Fibroblast of skin of scalp (primary cell): ENCODE data around the gene MMP23B.
A peak's percentile ranks its signal among the peaks of the same experiment; 100 is the strongest.
"Not testable (repeated sequence)": the region's sequence is repeated elsewhere in the genome, so short reads cannot be mapped to it uniquely, and the experiment has no call there.

Experiments used
- DNase-seq: peaks from one replicate; pipeline ENCODE4 v3.0.0-alpha.2; 2013

The MMP23B gene

GRCh38 chr1:1621173-1622009, 10.6 kb upstream of the MMP23B start:
- no peak for DNase-seq

- DNase-seq: no peak
These were observed 9.8 kb upstream of the MMP23B start for GRCh38 chr1:1622010-1622787.

- DNase-seq: no peak
These were observed 9.2 kb upstream of the MMP23B start for GRCh38 chr1:1622788-1623094.

GRCh38 chr1:1623181-1623630, 8.8 kb upstream of the MMP23B start:
- no peak for DNase-seq

- no peak for DNase-seq
These were observed 8.1 kb upstream of the MMP23B start for GRCh38 chr1:1623631-1624442.

- DNase-seq: peak; percentile 26
These were observed 7.2 kb upstream of the MMP23B start for GRCh38 chr1:1624443-1625403.

- no peak for DNase-seq
These were observed 6.6 kb upstream of the MMP23B start for GRCh38 chr1:1625404-1625775.

GRCh38 chr1:1625824-1626206, 6.2 kb upstream of the MMP23B start:
- DNase-seq: no peak

- DNase-seq: no peak
These were observed 5.5 kb upstream of the MMP23B start for GRCh38 chr1:1626207-1627141.

GRCh38 chr1:1627261-1627828, 4.6 kb upstream of the MMP23B start:
- no peak for DNase-seq

GRCh38 chr1:1627829-1628753, 3.9 kb upstream of the MMP23B start:
- DNase-seq: no peak

- DNase-seq: no peak
These were observed 3.1 kb upstream of the MMP23B start for GRCh38 chr1:1628754-1629429.

- no peak for DNase-seq
These were observed 2.4 kb upstream of the MMP23B start for GRCh38 chr1:1629430-1630190.

GRCh38 chr1:1630191-1630964, 1.6 kb upstream of the MMP23B start:
- DNase-seq: peak; percentile 68

GRCh38 chr1:1630965-1631781, 800 bp upstream of the MMP23B start:
- no peak for DNase-seq

GRCh38 chr1:1633409-1633808, 1.4 kb downstream of the MMP23B start:
- not testable (repeated sequence) for DNase-seq
